OCI-LY1 (cell line): ENCODE results near the gene SLC10A1.

Source experiments
- CTCF ChIP-seq: fragments of 200-600 bp; sonication (generic), shearing (Covaris generic); IDR thresholded peaks from 2 replicates; pipeline ENCODE4 v1.5.1; 2017; ENCODE audit warnings: mild to moderate bottlenecking, antibody characterized with exemption, low read length, moderate library complexity, mixed read lengths
- EZH2 ChIP-seq: fragments of 200-600 bp; sonication (generic), shearing (Covaris generic); IDR thresholded peaks from 2 replicates; pipeline ENCODE4 v1.8.0; 2017; ENCODE audit warnings: borderline replicate concordance, mixed run types, mild to moderate bottlenecking, antibody characterized with exemption, low read length, moderate library complexity, mixed read lengths

DNA sequence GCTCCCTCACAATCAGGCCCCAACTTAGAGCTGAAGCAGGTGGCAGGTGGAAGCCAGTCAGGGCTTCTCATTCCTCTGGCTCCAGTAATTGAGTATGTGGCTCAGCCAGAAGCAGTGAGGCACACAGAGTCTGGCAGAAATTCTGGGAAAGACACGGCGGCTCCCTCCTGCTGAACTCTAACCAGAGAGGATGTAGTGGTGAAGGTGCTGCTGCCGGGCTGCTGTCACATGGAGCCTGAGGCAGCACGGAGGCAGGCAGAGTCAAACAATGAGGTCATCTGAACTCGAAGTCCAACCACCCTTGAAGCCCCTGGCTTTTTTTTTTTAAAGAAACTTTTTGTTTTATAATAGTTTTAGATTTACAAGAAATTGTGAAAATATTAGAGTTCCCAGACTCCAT is 48.7 kb upstream of the SLC10A1 start:
- TF ChIP-seq CTCF = no peak
- TF ChIP-seq EZH2 = no peak
